ENCODE data around the gene NCOR2. TPM values are rescaled to one million over a fixed set of nuclear protein-coding genes. Genes with fewer than 3 reads are reported as not detected.

The NCOR2 gene
- total RNA-seq, 1 donor from 2014 or later: 43.8 TPM

- DNase-seq (ENCODE audit: low read depth): no peak
- TF ChIP-seq CTCF (conservative IDR thresholded peaks at IDR 0.05; ENCODE audit: low read depth, low read length): no peak
- no peak overlapping the region for H3K4me3 ChIP-seq (ENCODE audit: low read depth, low read length)
Observed at GRCh38 chr12:124538194-124539082, 29.0 kb downstream of the NCOR2 start.

GRCh38 chr12:124537525-124538193, 29.8 kb downstream of the NCOR2 start:
- no peak for TF ChIP-seq CTCF (conservative IDR thresholded peaks at IDR 0.05; ENCODE audit: low read depth, low read length)
- DNase-seq (ENCODE audit: low read depth): no peak
- H3K4me3 ChIP-seq (ENCODE audit: low read depth, low read length): no peak overlapping the region

- DNase-seq (ENCODE audit: low read depth): no peak
- no peak overlapping the region for H3K4me3 ChIP-seq (ENCODE audit: low read depth, low read length)
- TF ChIP-seq CTCF (conservative IDR thresholded peaks at IDR 0.05; ENCODE audit: low read depth, low read length): no peak
Observed at GRCh38 chr12:124536641-124537040, 30.8 kb downstream of the NCOR2 start.

GRCh38 chr12:124534776-124535740, 32.4 kb downstream of the NCOR2 start:
- no peak for TF ChIP-seq CTCF (conservative IDR thresholded peaks at IDR 0.05; ENCODE audit: low read depth, low read length)
- DNase-seq (ENCODE audit: low read depth): no peak
- no peak overlapping the region for H3K4me3 ChIP-seq (ENCODE audit: low read depth, low read length)

GRCh38 chr12:124533456-124533855, 34.0 kb downstream of the NCOR2 start:
- TF ChIP-seq CTCF (conservative IDR thresholded peaks at IDR 0.05; ENCODE audit: low read depth, low read length): no peak
- no peak for DNase-seq (ENCODE audit: low read depth)
- no peak overlapping the region for H3K4me3 ChIP-seq (ENCODE audit: low read depth, low read length)

GRCh38 chr12:124532967-124533366, 34.4 kb downstream of the NCOR2 start:
- no peak overlapping the region for H3K4me3 ChIP-seq (ENCODE audit: low read depth, low read length)
- no peak for DNase-seq (ENCODE audit: low read depth)
- TF ChIP-seq CTCF (conservative IDR thresholded peaks at IDR 0.05; ENCODE audit: low read depth, low read length): no peak
